Peyer's patch (tissue), 4 donors: Measurements from ENCODE around the gene MANF. TPM values are rescaled to one million over a fixed set of nuclear protein-coding genes. Genes with fewer than 3 reads are reported as not detected.
A peak's percentile ranks its signal among the peaks of the same experiment; 100 is the strongest.
"Not testable (repeated sequence)": the region's sequence is repeated elsewhere in the genome, so short reads cannot be mapped to it uniquely, and the experiment has no call there.

Source experiments
- DNase-seq, 3 donors: peaks; one replicate each; pipeline ENCODE4 v3.0.0-alpha.2; 2017 to 2019
- H3K27ac ChIP-seq, 4 donors: fragments of 200-600 bp; sonication (generic); one replicate each; pipeline ENCODE4 v1.5.1; 2016 to 2019
- H3K27me3 ChIP-seq, 2 donors: fragments of 200-600 bp; sonication (generic); one replicate each; pipeline ENCODE4 v1.5.1; 2019
- H3K36me3 ChIP-seq, 3 donors: fragments of 200-600 bp; sonication (generic); one replicate each; pipeline ENCODE4 v1.5.1; 2016 to 2019
- H3K4me1 ChIP-seq, 4 donors: fragments of 200-600 bp; sonication (generic); one replicate each; pipeline ENCODE4 v1.5.1; 2016 to 2019
- H3K4me3 ChIP-seq, 4 donors: fragments of 200-600 bp; sonication (generic); 1 replicate in 3 of 4; 2 replicates in 1 of 4; pipeline ENCODE4 v1.5.1; 2016 to 2019; ENCODE audit warnings: mild to moderate bottlenecking in 1 of 4
- H3K9me3 ChIP-seq, 4 donors: fragments of 200-600 bp; sonication (generic); one replicate each; pipeline ENCODE4 v1.5.1; 2016 to 2019; ENCODE audit warnings: mild to moderate bottlenecking in 1 of 4
- POLR2A ChIP-seq, 2 donors: fragments of 450-650 bp; IDR thresholded peaks; one replicate each; pipeline ENCODE4 v1.5.1; 2017; ENCODE audit warnings: antibody characterized with exemption in 2 of 2, mild to moderate bottlenecking in 2 of 2, moderate library complexity in 2 of 2
- total RNA-seq, 4 donors: library from RNA; depleted of rRNA; stranded (reverse); fragments of >200 nt; gene quantifications; one replicate each; pipeline ENCODE4 v1.1.0, GENCODE V29; 2016
- TF ChIP-seq, protein P1 (sequence below), 6 experiments: fragments of 450-650 bp in 4 of 6; fragments of 200-600 bp in 2 of 6; sonication (generic) in 1 of 6; IDR thresholded peaks; one replicate each; pipeline ENCODE4 v1.5.1; 2017 to 2019; ENCODE audit warnings: antibody characterized with exemption in 6 of 6, mild to moderate bottlenecking in 3 of 6, moderate library complexity in 1 of 6

MANF gene
- total RNA-seq, 4 donors from 2014 or later = 18.2 to 52.7 (median 26.4) TPM

DNA sequence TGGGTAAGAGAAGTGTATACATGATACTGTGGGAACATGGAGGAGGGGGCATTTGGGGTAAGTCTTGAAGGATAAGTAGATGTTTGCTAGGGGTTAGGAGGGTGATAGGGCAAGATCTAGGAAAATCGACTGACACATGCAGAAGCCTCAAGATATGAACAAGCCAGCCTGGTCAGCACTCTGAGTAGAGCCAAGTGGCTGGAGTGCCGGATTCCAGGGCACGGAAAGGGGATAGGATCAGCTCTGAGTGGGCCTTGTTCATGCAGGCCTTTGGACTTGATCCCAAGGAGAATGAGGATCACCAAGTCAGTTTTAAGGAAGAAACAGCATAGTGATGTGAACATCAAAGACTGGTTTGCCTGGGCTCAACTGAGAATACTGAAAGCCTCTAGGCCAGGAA is 24.3 kb upstream of the MANF start:
- Histone ChIP-seq H3K9me3 (no peaks in the 10 kb centered on the region), H3K27me3 (no peaks in the 10 kb centered on the region), H3K4me3 (no peak overlapping the region), H3K4me1 (no peaks in the 10 kb centered on the region), H3K27ac (no peak overlapping the region), H3K36me3 (no peaks in the 10 kb centered on the region)
- peak in 1 of 3 donors; percentile 2 for DNase-seq
- TF ChIP-seq, protein P1, sequence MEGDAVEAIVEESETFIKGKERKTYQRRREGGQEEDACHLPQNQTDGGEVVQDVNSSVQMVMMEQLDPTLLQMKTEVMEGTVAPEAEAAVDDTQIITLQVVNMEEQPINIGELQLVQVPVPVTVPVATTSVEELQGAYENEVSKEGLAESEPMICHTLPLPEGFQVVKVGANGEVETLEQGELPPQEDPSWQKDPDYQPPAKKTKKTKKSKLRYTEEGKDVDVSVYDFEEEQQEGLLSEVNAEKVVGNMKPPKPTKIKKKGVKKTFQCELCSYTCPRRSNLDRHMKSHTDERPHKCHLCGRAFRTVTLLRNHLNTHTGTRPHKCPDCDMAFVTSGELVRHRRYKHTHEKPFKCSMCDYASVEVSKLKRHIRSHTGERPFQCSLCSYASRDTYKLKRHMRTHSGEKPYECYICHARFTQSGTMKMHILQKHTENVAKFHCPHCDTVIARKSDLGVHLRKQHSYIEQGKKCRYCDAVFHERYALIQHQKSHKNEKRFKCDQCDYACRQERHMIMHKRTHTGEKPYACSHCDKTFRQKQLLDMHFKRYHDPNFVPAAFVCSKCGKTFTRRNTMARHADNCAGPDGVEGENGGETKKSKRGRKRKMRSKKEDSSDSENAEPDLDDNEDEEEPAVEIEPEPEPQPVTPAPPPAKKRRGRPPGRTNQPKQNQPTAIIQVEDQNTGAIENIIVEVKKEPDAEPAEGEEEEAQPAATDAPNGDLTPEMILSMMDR (IDR thresholded peaks at IDR 0.05) = no peak
- TF ChIP-seq POLR2A (IDR thresholded peaks at IDR 0.05) = no peak

DNA sequence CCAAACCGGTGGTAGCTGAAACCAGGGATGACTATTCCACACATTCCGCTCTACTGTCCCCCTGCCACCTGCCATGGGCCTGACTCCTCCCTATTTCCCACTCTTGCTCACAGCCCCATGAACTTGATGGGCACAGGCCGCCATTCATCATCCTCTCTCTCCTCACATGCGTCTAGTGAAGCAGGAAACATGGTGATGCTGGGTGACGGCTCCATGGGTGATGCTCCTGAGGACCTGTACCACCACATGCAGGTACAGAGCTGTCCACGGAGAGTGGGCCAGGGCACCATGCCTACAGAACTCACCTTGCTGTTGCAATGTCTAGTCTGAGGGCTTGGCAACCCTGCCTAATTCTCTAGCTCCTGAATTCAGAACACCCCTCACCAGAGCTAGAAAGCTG is 23.3 kb upstream of the MANF start:
- Histone ChIP-seq H3K4me3 (no peak overlapping the region), H3K27me3 (no peaks in the 10 kb centered on the region), H3K27ac (no peak overlapping the region), H3K9me3 (no peaks in the 10 kb centered on the region), H3K36me3 (no peaks in the 10 kb centered on the region), H3K4me1 (no peaks in the 10 kb centered on the region)
- TF ChIP-seq, protein P1 (IDR thresholded peaks at IDR 0.05) = no peak
- no peak for TF ChIP-seq POLR2A (IDR thresholded peaks at IDR 0.05)
- peak in 1 of 3 donors; percentile 28 for DNase-seq

DNA sequence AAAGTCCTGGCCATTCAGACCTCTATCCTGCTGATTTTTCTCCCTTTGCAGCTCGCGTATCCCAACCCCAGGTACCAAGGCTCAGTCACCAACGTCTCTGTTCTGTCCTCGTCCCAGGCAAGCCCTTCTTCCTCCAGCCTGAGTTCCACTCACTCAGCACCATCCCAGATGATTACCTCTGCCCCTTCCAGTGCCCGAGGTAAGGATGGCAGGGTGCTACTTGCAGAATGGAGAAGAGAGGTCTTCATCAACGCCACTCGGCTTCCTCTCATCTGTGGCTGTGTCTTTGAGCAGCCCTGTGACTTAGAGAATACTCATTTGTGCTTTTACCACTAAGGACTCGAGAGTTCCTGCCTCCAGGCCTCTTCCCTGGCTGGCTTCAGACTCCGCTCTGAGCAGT is 22.6 kb upstream of the MANF start:
- Histone ChIP-seq H3K9me3 (no peaks in the 10 kb centered on the region), H3K4me3 (no peak overlapping the region), H3K27ac (no peak overlapping the region), H3K36me3 (no peaks in the 10 kb centered on the region), H3K4me1 (no peaks in the 10 kb centered on the region), H3K27me3 (no peaks in the 10 kb centered on the region)
- DNase-seq = peak in 1 of 3 donors; percentile 18
- no peak for TF ChIP-seq POLR2A (IDR thresholded peaks at IDR 0.05)
- TF ChIP-seq, protein P1 (IDR thresholded peaks at IDR 0.05) = no peak

DNA sequence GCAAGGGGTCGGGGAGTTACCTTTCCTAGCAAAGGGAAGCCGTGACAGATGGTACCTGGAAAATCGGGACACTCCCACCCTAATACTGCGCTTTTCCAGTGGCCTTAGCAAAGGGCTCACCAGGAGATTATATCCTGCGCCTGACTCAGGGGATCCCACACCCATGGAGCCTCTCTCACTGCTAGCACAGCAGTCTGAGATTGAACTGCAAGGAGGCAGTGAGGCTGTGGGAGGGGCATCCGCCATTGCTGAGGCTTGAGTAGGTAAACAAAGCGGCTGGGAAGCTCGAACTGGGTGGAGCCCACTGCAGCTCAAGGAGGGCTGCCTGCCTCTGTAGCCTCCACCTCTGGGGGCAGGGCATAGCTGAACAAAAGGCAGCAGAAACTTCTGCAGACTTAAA is 16.8 kb upstream of the MANF start:
- not testable (repeated sequence) for H3K36me3 ChIP-seq, H3K9me3 ChIP-seq, H3K27me3 ChIP-seq, H3K27ac ChIP-seq, H3K4me3 ChIP-seq, H3K4me1 ChIP-seq
- DNase-seq = peak in 1 of 3 donors; percentile 36

DNA sequence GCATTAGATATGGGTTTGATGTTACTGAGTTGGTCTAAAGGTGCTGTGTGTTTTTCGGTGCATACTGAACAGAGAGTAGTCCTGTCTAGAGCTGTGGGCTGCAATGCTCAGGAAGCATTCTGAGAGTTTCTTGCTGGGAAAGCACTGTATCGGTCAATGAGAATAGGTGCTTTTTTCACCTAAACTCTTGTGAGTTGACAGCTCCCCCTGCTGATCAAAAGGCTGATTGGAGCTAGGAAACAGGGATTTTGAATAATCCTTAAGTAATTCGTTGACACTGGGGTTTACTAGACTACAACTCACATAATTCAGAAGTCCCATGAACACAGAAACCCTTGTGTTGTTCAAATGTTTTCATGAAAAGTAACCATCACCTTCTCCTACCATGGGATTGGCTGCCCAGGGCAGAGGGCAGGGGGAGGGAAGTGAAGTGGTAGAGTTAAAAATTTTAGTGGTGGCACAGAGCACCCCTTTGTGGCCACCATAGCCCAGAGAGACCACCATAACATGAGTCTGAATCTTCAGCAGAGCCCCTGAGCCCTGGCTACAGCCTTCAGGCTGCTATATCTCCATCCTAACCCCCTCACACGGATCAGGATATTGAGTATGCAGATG is 13.0 kb upstream of the MANF start:
- TF ChIP-seq, protein P1 (IDR thresholded peaks at IDR 0.05) = peak; percentile 15 to 73 (median 56)
- no peak for TF ChIP-seq POLR2A (IDR thresholded peaks at IDR 0.05)

DNA sequence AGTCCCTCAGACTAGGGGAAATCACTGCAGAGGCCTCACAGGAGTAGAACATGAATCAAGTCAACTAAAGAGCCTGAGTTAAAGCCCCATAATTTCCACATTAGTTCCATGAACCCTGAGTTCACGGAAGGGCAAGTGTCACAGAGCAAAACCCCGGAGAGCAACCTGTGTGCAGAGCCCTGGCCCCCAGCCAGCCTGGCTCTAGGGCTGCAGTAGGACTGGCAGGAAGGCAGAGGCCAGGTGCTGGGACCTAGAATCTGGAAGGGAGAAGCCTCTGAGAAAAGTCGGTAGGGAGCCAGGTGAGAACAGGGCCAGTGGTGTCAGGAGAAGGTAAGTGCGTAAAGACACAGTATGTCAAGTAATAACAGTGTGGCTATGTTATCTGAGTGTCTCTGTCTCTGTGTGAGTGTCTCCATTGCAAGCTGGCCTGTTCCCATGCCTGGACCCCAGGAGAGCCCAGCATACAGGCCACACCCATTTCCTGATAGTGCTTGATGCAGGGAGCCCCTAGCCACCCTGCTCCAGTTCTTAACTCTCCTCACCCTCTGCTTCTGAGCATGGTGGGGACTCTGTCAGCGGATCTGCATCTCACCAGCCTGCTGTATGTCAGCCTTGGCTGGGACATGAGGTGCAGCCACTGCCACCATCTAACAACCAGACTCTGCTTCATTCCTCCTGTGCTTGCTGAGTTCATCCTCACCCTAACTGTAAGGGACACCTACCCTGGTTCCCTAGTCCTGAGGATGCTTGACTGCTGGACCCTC is 11.3 kb upstream of the MANF start:
- no peak overlapping the region for H3K4me3 ChIP-seq
- DNase-seq = peak in 1 of 3 donors; percentile 23
- TF ChIP-seq POLR2A (IDR thresholded peaks at IDR 0.05) = no peak
- TF ChIP-seq, protein P1 (IDR thresholded peaks at IDR 0.05) = no peak
- H3K27me3 ChIP-seq = no peaks in the 10 kb centered on the region
- H3K4me1 ChIP-seq = no peaks in the 10 kb centered on the region
- H3K9me3 ChIP-seq = no peaks in the 10 kb centered on the region
- H3K27ac ChIP-seq = no peak overlapping the region
- no peaks in the 10 kb centered on the region for H3K36me3 ChIP-seq

More for the DNA sequence above, 13.0 kb upstream of the MANF start:
- Histone ChIP-seq H3K4me1 (no peaks in the 10 kb centered on the region), H3K27me3 (no peaks in the 10 kb centered on the region), H3K27ac (no peak overlapping the region), H3K36me3 (no peaks in the 10 kb centered on the region), H3K4me3 (no peak overlapping the region), H3K9me3 (no peaks in the 10 kb centered on the region)
- peak in 2 of 3 donors; percentile 41 to 66 for DNase-seq
